ENCODE measurements around the gene C1QB. TPM values are rescaled to one million over a fixed set of nuclear protein-coding genes. Genes with fewer than 3 reads are reported as not detected.

C1QB gene
- total RNA-seq, 1 experiment from 2014 or later: not detected

- no peak for TF ChIP-seq CTCF (IDR thresholded peaks at IDR 0.05; ENCODE audit: unreplicated experiment)
- DNase-seq: no peak
- BruUV-seq (replicated peaks): no TSS peak
- intact Hi-C loops (cut with micrococcal nuclease; ENCODE audit: unreplicated experiment): no loop called here
- CTCF ChIA-PET: interaction anchor here (0.6 kb wide), 1 partner anchor 749 kb away, joined by 3 read pairs; no protein-coding TSS in a partner anchor
- no peaks in the 10 kb centered on the region for H3K36me3 Mint-ChIP-seq (ENCODE audit: insufficient read depth, unreplicated experiment)
- peaks cover 95% of the 10 kb centered on the region for H3K27me3 Mint-ChIP-seq (ENCODE audit: unreplicated experiment)
- H3K4me3 Mint-ChIP-seq (ENCODE audit: low read depth, unreplicated experiment): no peak overlapping the region
- H3K9me3 Mint-ChIP-seq (ENCODE audit: low read depth, unreplicated experiment): no peaks in the 10 kb centered on the region
- H3K4me1 Mint-ChIP-seq (ENCODE audit: low read depth, unreplicated experiment): no peaks in the 10 kb centered on the region
- no peak overlapping the region for H3K27ac Mint-ChIP-seq (ENCODE audit: unreplicated experiment)
Observed at GRCh38 chr1:22613951-22614350, 39.1 kb upstream of the C1QB start.

DNA sequence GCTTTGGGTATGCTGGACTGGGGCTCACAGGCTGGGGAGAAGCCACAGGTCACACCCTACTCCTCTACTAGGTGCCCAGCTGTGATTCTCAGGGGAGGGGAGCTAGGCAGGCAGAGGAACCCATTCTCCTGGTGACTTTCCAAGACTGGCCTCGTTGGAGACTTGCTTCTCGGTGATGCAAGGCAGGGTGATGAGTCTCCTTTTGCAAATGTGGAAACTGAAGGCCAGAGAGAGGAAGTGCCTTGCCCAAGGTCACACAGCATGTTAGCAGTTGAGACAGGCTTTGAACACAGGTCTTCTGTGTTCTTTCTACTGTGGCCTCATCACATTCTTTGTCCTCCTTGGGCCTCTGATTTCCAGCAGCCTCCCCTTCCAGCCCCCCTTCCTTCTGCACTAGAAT is 37.1 kb upstream of the C1QB start:
- no TSS peak for BruUV-seq (replicated peaks)
- H3K4me3 Mint-ChIP-seq (ENCODE audit: low read depth, unreplicated experiment): no peak overlapping the region
- no peaks in the 10 kb centered on the region for H3K36me3 Mint-ChIP-seq (ENCODE audit: insufficient read depth, unreplicated experiment)
- DNase-seq: no peak
- no peaks in the 10 kb centered on the region for H3K9me3 Mint-ChIP-seq (ENCODE audit: low read depth, unreplicated experiment)
- CTCF ChIA-PET: interaction anchor here (0.5 kb wide), 1 partner anchor 25 kb away, joined by 6 read pairs; no protein-coding TSS in a partner anchor
- intact Hi-C loops (cut with micrococcal nuclease; ENCODE audit: unreplicated experiment): no loop called here
- no peak overlapping the region for H3K27ac Mint-ChIP-seq (ENCODE audit: unreplicated experiment)
- TF ChIP-seq CTCF (IDR thresholded peaks at IDR 0.05; ENCODE audit: unreplicated experiment): no peak
- peaks cover 88% of the 10 kb centered on the region for H3K27me3 Mint-ChIP-seq (ENCODE audit: unreplicated experiment)
- no peaks in the 10 kb centered on the region for H3K4me1 Mint-ChIP-seq (ENCODE audit: low read depth, unreplicated experiment)

- H3K27me3 Mint-ChIP-seq (ENCODE audit: unreplicated experiment): peaks cover 86% of the 10 kb centered on the region
Observed at GRCh38 chr1:22616571-22616970, 36.5 kb upstream of the C1QB start.

GRCh38 chr1:22618056-22618455 is 35.0 kb upstream of the C1QB start:
- H3K27me3 Mint-ChIP-seq (ENCODE audit: unreplicated experiment): peaks cover 91% of the 10 kb centered on the region
- TF ChIP-seq CTCF (IDR thresholded peaks at IDR 0.05; ENCODE audit: unreplicated experiment): no peak
- no TSS peak for BruUV-seq (replicated peaks)
- CTCF ChIA-PET: interaction anchor here (0.6 kb wide), 2 partner anchors 18 to 639 kb away, joined by 3 to 5 read pairs; no protein-coding TSS in a partner anchor
- DNase-seq: no peak
- no peaks in the 10 kb centered on the region for H3K9me3 Mint-ChIP-seq (ENCODE audit: low read depth, unreplicated experiment)
- H3K27ac Mint-ChIP-seq (ENCODE audit: unreplicated experiment): no peak overlapping the region
- H3K4me1 Mint-ChIP-seq (ENCODE audit: low read depth, unreplicated experiment): no peaks in the 10 kb centered on the region
- H3K4me3 Mint-ChIP-seq (ENCODE audit: low read depth, unreplicated experiment): no peak overlapping the region
- intact Hi-C loops (cut with micrococcal nuclease; ENCODE audit: unreplicated experiment): no loop called here
- H3K36me3 Mint-ChIP-seq (ENCODE audit: insufficient read depth, unreplicated experiment): no peaks in the 10 kb centered on the region

More at GRCh38 chr1:22616571-22616970, 36.5 kb upstream of the C1QB start:
- CTCF ChIA-PET: interaction anchor here (0.5 kb wide), 1 partner anchor 26 kb away, joined by 6 read pairs; no protein-coding TSS in a partner anchor
- no peak for TF ChIP-seq CTCF (IDR thresholded peaks at IDR 0.05; ENCODE audit: unreplicated experiment)
- no TSS peak for BruUV-seq (replicated peaks)
- DNase-seq: no peak
- H3K4me3 Mint-ChIP-seq (ENCODE audit: low read depth, unreplicated experiment): no peak overlapping the region
- no peak overlapping the region for H3K27ac Mint-ChIP-seq (ENCODE audit: unreplicated experiment)
- H3K36me3 Mint-ChIP-seq (ENCODE audit: insufficient read depth, unreplicated experiment): no peaks in the 10 kb centered on the region
- no peaks in the 10 kb centered on the region for H3K9me3 Mint-ChIP-seq (ENCODE audit: low read depth, unreplicated experiment)
- no peaks in the 10 kb centered on the region for H3K4me1 Mint-ChIP-seq (ENCODE audit: low read depth, unreplicated experiment)
- intact Hi-C loops (cut with micrococcal nuclease; ENCODE audit: unreplicated experiment): no loop called here

Data from Calu3 (cell line).